ENCODE measurements around the gene THBS3. TPM values are rescaled to one million over a fixed set of nuclear protein-coding genes. Genes with fewer than 3 reads are reported as not detected.
"Not testable (repeated sequence)": the region's sequence is repeated elsewhere in the genome, so short reads cannot be mapped to it uniquely, and the experiment has no call there.

THBS3 gene
- total RNA-seq, 1 donor from 2014 or later = 7.2 TPM

- intact Hi-C loops (cut with micrococcal nuclease) = no loop called here
- Histone ChIP-seq H3K27ac (replicated peaks) (peak overlapping the region; percentile 94), H3K4me1 (peaks cover 36% of the 10 kb centered on the region), H3K36me3 (peaks cover 20% of the 10 kb centered on the region), H3K4me3 (peak overlapping the region; percentile 74), H3K9me3 (replicated peaks) (no peaks in the 10 kb centered on the region), H3K27me3 (ENCODE audit: low read depth) (no peaks in the 10 kb centered on the region)
- no peak for DNase-seq
- TF ChIP-seq, protein P1, sequence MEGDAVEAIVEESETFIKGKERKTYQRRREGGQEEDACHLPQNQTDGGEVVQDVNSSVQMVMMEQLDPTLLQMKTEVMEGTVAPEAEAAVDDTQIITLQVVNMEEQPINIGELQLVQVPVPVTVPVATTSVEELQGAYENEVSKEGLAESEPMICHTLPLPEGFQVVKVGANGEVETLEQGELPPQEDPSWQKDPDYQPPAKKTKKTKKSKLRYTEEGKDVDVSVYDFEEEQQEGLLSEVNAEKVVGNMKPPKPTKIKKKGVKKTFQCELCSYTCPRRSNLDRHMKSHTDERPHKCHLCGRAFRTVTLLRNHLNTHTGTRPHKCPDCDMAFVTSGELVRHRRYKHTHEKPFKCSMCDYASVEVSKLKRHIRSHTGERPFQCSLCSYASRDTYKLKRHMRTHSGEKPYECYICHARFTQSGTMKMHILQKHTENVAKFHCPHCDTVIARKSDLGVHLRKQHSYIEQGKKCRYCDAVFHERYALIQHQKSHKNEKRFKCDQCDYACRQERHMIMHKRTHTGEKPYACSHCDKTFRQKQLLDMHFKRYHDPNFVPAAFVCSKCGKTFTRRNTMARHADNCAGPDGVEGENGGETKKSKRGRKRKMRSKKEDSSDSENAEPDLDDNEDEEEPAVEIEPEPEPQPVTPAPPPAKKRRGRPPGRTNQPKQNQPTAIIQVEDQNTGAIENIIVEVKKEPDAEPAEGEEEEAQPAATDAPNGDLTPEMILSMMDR (IDR thresholded peaks at IDR 0.05; ENCODE audit: borderline replicate concordance) = no peak
These were observed 35.2 kb upstream of the THBS3 start for GRCh38 chr1:155242805-155243358.

- H3K27ac ChIP-seq (replicated peaks) = peak overlapping the region; percentile 37
- no peaks in the 10 kb centered on the region for H3K9me3 ChIP-seq (replicated peaks)
- TF ChIP-seq, protein P1 (IDR thresholded peaks at IDR 0.05; ENCODE audit: borderline replicate concordance) = no peak
- no peak overlapping the region for H3K4me3 ChIP-seq
- H3K4me1 ChIP-seq = peaks cover 36% of the 10 kb centered on the region
- no peak for DNase-seq
- H3K36me3 ChIP-seq = peaks cover 18% of the 10 kb centered on the region
- intact Hi-C loops (cut with micrococcal nuclease) = no loop called here
- no peaks in the 10 kb centered on the region for H3K27me3 ChIP-seq (ENCODE audit: low read depth)
These were observed 34.2 kb upstream of the THBS3 start for GRCh38 chr1:155241841-155242264.

DNA sequence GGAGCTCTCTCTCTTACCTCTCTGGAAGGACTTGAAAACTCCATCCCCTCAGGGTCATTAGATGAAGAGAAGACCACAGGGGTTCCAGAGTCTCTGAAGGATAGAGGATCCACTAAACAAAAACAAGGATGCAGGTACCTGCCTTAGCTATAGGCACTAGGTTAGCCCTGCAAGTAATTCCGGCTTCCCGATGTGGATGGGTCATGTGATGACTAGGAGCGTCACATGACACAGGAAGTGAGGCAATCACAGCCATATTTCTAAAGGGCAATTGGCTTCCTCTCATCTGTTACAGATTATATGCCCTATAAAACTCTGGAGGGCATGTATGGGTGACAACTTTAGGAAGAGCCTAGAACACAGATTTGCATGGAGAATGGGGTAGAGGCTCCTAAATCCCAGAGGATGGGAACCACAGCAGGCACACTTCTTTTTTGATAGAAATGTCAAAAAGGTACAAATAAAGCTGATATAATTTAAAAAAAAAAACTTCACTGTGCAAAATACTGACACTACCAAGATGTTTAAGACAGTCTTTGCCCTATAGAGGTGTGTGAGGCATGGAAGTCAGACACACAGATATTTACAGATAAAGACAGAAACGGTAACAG lies 33.5 kb upstream of the THBS3 start:
- peak; percentile 41 for DNase-seq
- Histone ChIP-seq H3K27ac (replicated peaks) (peak overlapping the region; percentile 37), H3K4me1 (peaks cover 36% of the 10 kb centered on the region), H3K27me3 (ENCODE audit: low read depth) (no peaks in the 10 kb centered on the region), H3K4me3 (peak overlapping the region; percentile 63), H3K36me3 (peaks cover 24% of the 10 kb centered on the region), H3K9me3 (replicated peaks) (no peaks in the 10 kb centered on the region)
- intact Hi-C loops (cut with micrococcal nuclease) = no loop called here
- TF ChIP-seq, protein P1 (IDR thresholded peaks at IDR 0.05; ENCODE audit: borderline replicate concordance) = no peak

DNA sequence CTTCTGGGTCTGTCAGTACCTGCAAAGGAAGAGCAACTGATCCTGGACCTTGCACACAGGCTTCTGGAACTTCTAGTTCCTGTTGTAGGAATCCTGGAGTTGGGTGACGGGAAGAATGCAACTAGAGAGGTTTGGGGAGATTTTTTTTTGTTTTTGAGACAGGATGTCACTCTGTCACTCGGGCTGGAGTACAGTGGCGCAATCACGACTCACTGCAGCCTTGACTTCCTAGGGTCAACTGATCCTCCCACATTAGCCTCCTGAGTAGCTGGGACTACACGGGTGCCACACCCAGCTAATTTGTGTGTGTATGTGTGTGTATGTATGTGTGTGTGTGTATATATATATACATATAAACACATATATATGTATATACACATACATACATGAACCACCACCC lies 28.8 kb upstream of the THBS3 start:
- TF ChIP-seq, protein P1 (IDR thresholded peaks at IDR 0.05; ENCODE audit: borderline replicate concordance) = no peak
- H3K4me3 ChIP-seq = no peak overlapping the region
- no peaks in the 10 kb centered on the region for H3K9me3 ChIP-seq (replicated peaks)
- intact Hi-C loops (cut with micrococcal nuclease) = no loop called here
- peaks cover 12% of the 10 kb centered on the region for H3K4me1 ChIP-seq
- no peak for DNase-seq
- H3K27ac ChIP-seq (replicated peaks) = no peak overlapping the region
- no peaks in the 10 kb centered on the region for H3K27me3 ChIP-seq (ENCODE audit: low read depth)
- H3K36me3 ChIP-seq = peaks cover 31% of the 10 kb centered on the region

GRCh38 chr1:155235375-155235774 lies 27.7 kb upstream of the THBS3 start:
- H3K9me3 ChIP-seq (replicated peaks); H3K27me3 ChIP-seq (ENCODE audit: low read depth); DNase-seq; H3K27ac ChIP-seq (replicated peaks); intact Hi-C loops (cut with micrococcal nuclease); H3K4me3 ChIP-seq; H3K4me1 ChIP-seq: not testable (repeated sequence)
- H3K36me3 ChIP-seq = peaks cover 31% of the 10 kb centered on the region

DNA sequence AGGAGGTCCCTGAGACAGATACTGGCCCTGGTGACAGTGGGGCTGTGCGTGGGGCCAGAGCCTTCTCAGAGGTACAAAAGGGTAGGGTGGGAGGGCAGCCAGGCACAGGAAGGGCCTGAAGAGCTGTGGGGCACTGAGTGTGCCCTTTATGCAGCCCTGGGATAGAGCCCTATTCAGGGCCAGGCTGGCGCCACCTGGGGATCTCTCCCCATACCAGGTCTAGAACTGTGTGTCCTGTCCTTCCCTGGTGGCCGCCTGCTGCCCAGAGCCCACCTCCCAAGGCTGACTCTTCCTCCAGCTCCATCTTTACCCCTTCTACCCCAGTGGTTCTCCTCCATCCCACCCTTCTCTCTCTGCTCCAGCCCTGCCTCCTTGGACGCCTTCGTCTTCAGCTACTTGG lies 25.8 kb upstream of the THBS3 start:
- DNase-seq; H3K27me3 ChIP-seq (ENCODE audit: low read depth); intact Hi-C loops (cut with micrococcal nuclease); H3K27ac ChIP-seq (replicated peaks); H3K4me1 ChIP-seq; H3K9me3 ChIP-seq (replicated peaks); H3K4me3 ChIP-seq: not testable (repeated sequence)
- peaks cover 23% of the 10 kb centered on the region for H3K36me3 ChIP-seq

GRCh38 chr1:155232001-155232978 lies 24.6 kb upstream of the THBS3 start:
- intact Hi-C loops (cut with micrococcal nuclease) = not testable (repeated sequence)

GRCh38 chr1:155231302-155231701 lies 23.6 kb upstream of the THBS3 start:
- intact Hi-C loops (cut with micrococcal nuclease); H3K36me3 ChIP-seq; H3K27ac ChIP-seq (replicated peaks); H3K9me3 ChIP-seq (replicated peaks); DNase-seq; H3K4me3 ChIP-seq; H3K27me3 ChIP-seq (ENCODE audit: low read depth): not testable (repeated sequence)
- H3K4me1 ChIP-seq = peaks cover 16% of the 10 kb centered on the region

More at GRCh38 chr1:155232001-155232978, 24.6 kb upstream of the THBS3 start:
- H3K27me3 ChIP-seq (ENCODE audit: low read depth); DNase-seq; H3K4me1 ChIP-seq; H3K9me3 ChIP-seq (replicated peaks); H3K4me3 ChIP-seq: not testable (repeated sequence)
- H3K27ac ChIP-seq (replicated peaks) = peak overlapping the region; percentile 30
- H3K36me3 ChIP-seq = peaks cover 17% of the 10 kb centered on the region
